K562 (cell line): ENCODE measurements around the gene SKAP1. TPM values are rescaled to one million over a fixed set of nuclear protein-coding genes. Genes with fewer than 3 reads are reported as not detected.
"Not testable (repeated sequence)": the region's sequence is repeated elsewhere in the genome, so short reads cannot be mapped to it uniquely, and the experiment has no call there.

Experiments used
- ATAC-seq: fragments of 200-7000 bp; cut with Tn5 transposase; 3 replicates; pipeline ENCODE4 v1.9.1; 2020; ENCODE audit warnings: moderate library complexity
- BruUV-seq: library from RNA; stranded (reverse); fragments of 400-500 nt; replicated peaks from 2 replicates; lab custom pipeline; 2021; lab: Mats Ljungman, UMichigan
- CTCF ChIA-PET: fragments of 300-600 bp; formaldehyde crosslinking; extraction: SDS; loops from one replicate; lab custom pipeline; 2021; ENCODE audit warnings: low intra/inter-chr PET ratio; lab: Yijun Ruan, JAX
- POLR2A ChIA-PET: fragments of 300-600, 350-650 bp; sonication (Branson Sonifier 250); formaldehyde crosslinking; extraction: SDS; loops from one replicate; lab custom pipeline; 2021; ENCODE audit warnings: antibody characterized with exemption, inconsistent platforms; lab: Yijun Ruan, JAX
- DNase-seq, 4 experiments: peaks; one replicate each; pipeline versions ENCODE4 v3.0.0 to v3.0.0-alpha.2; 2011 to 2018; ENCODE audit warnings: low spot score in 3 of 4, mixed read lengths in 3 of 4; ENCODE audit errors: extremely low read depth in 1 of 4
- FAIRE-seq: peaks from 2 replicates; lab custom pipeline; 2011; peaks lifted over from hg19 to GRCh38; lab: Jason Lieb, UNC
- H2AFZ ChIP-seq: 2 replicates; pipeline ENCODE4 v1.6.0; 2011; ENCODE audit warnings: low read depth, low read length, control low read depth, inconsistent platforms
- H3K27ac ChIP-seq: fragments of 200-600 bp; 3 replicates; pipeline ENCODE4 v1.8.0; 2011; ENCODE audit warnings: low read depth, mild to moderate bottlenecking, control low read depth, inconsistent platforms, low read length, moderate library complexity, mixed read lengths; ENCODE audit errors: extremely low read depth
- H3K27me3 ChIP-seq, 2 experiments: fragments of 300-600 bp in 1 of 2; 2 replicates in 1 of 2; 3 replicates in 1 of 2; pipeline versions ENCODE4 v1.6.0 to v1.8.0; 2011; ENCODE audit warnings: inconsistent platforms in 2 of 2, low read length in 2 of 2, mild to moderate bottlenecking in 1 of 2, mixed read lengths in 1 of 2, moderate library complexity in 1 of 2; ENCODE audit not compliant: control insufficient read depth in 2 of 2, insufficient read depth in 2 of 2
- H3K36me3 ChIP-seq: fragments of 300-600 bp; 3 replicates; pipeline ENCODE4 v1.8.0; 2011; ENCODE audit warnings: mild to moderate bottlenecking, low read length, inconsistent platforms; ENCODE audit not compliant: control insufficient read depth, insufficient read depth
- H3K4me1 ChIP-seq, 2 experiments: fragments of 200-600 bp in 1 of 2; replicated peaks in 1 of 2; 2 replicates in 1 of 2; 3 replicates in 1 of 2; pipeline versions ENCODE4 v1.5.1 to v1.8.0; 2011; ENCODE audit warnings: inconsistent platforms in 2 of 2, low read length in 2 of 2, mild to moderate bottlenecking in 1 of 2, mixed read lengths in 1 of 2, moderate library complexity in 1 of 2; ENCODE audit not compliant: control insufficient read depth in 2 of 2, insufficient read depth in 2 of 2
- H3K4me2 ChIP-seq: 2 replicates; pipeline ENCODE4 v1.6.1; 2011; ENCODE audit warnings: low read length, control low read depth, inconsistent platforms, mixed read lengths; ENCODE audit not compliant: insufficient read depth
- H3K4me3 ChIP-seq: fragments of 200-600 bp; sonication (generic), shearing (Covaris generic); 2 replicates; pipeline ENCODE4 v1.5.1; 2016; ENCODE audit warnings: control low read depth, inconsistent platforms
- H3K79me2 ChIP-seq: fragments of 200-600 bp; 3 replicates; pipeline ENCODE4 v1.8.0; 2011; ENCODE audit warnings: low read length, inconsistent platforms; ENCODE audit not compliant: control insufficient read depth, insufficient read depth
- H3K9ac ChIP-seq, 2 experiments: 2 replicates each; pipeline versions ENCODE4 v1.6.0 to v1.6.1; 2011; ENCODE audit warnings: low read depth in 2 of 2, low read length in 2 of 2, control low read depth in 1 of 2, inconsistent platforms in 1 of 2, mild to moderate bottlenecking in 1 of 2, mixed read lengths in 1 of 2; ENCODE audit not compliant: insufficient read depth in 1 of 2
- H3K9me1 ChIP-seq: one replicate; pipeline ENCODE4 v1.6.0; 2011; ENCODE audit warnings: inconsistent platforms, mild to moderate bottlenecking, low read length, moderate library complexity; ENCODE audit not compliant: control insufficient read depth, insufficient read depth
- H3K9me3 ChIP-seq: replicated peaks from 2 replicates; pipeline ENCODE4 v1.5.1; 2011; ENCODE audit warnings: low read depth, low read length, inconsistent platforms; ENCODE audit not compliant: control insufficient read depth, insufficient read depth
- H4K20me1 ChIP-seq: replicated peaks from 2 replicates; pipeline ENCODE4 v1.6.1; 2011; ENCODE audit warnings: low read length, inconsistent platforms, mixed read lengths; ENCODE audit not compliant: control insufficient read depth, insufficient read depth
- CTBP1 ChIP-seq: fragments of 450-650 bp; IDR thresholded peaks from 2 replicates; pipeline ENCODE4 v1.6.1; 2016; ENCODE audit warnings: borderline replicate concordance
- FOXM1 ChIP-seq, 2 experiments: fragments of 450-650 bp in 1 of 2; sonication (generic) in 1 of 2; formaldehyde crosslinking in 1 of 2; IDR thresholded peaks; 2 replicates each; pipeline versions ENCODE4 v1.6.1 to v1.9.0; 2017 to 2022; ENCODE audit warnings: low read depth in 2 of 2, mild to moderate bottlenecking in 2 of 2, missing genetic modification reagents in 1 of 2, moderate library complexity in 1 of 2
- NEUROD1 ChIP-seq: fragments of 150-350 bp; IDR thresholded peaks from 2 replicates; pipeline ENCODE4 v1.6.1; 2014; ENCODE audit warnings: borderline replicate concordance, low read length, low read depth; ENCODE audit not compliant: partially characterized antibody
- SMARCE1 ChIP-seq: fragments of 450-650 bp; IDR thresholded peaks from 2 replicates; pipeline ENCODE4 v1.7.1; 2016; ENCODE audit warnings: mild to moderate bottlenecking
- SOX6 ChIP-seq: fragments of 450-650 bp; IDR thresholded peaks from 2 replicates; pipeline ENCODE4 v1.6.1; 2014; ENCODE audit warnings: mild to moderate bottlenecking
- TCF3 ChIP-seq: sonication (generic); formaldehyde crosslinking; IDR thresholded peaks from 2 replicates; pipeline ENCODE4 v1.4.0; 2020; ENCODE audit warnings: mild to moderate bottlenecking, missing genetic modification reagents
- WGBS: fragments of 100-300 bp; shearing (Covaris generic); methylation state at CpG from one replicate; pipeline ENCODE4 v1.1.6; 2016; ENCODE audit warnings: low coverage, mixed read lengths; ENCODE audit not compliant: insufficient coverage; ENCODE audit errors: missing lambda C conversion rate; 5-methylcytosine and 5-hydroxymethylcytosine counted together
- in situ Hi-C: fragments of 300-500 bp; cut with MboI; formaldehyde crosslinking; loops from 4 replicates; pipeline ENCODE4 v1.15.0; 2018; ENCODE audit warnings: inconsistent platforms, mixed read lengths
- intact Hi-C: fragments of 100-400 bp; cut with micrococcal nuclease; formaldehyde crosslinking; loops from 2 replicates; pipeline ENCODE4 v1.14.2; 2022
- polyA plus RNA-seq, 8 experiments: library from polyadenylated mRNA; depleted of rRNA in 4 of 8; stranded (reverse) in 5 of 8; unstranded in 3 of 8; fragments of >200 nt; fragmentation: Nextera tagmentation in 2 of 8; fragmentation: Illumina TruSeq in 1 of 8; extraction: Ambion mirVana in 2 of 8; extraction: Trizol in 1 of 8; gene quantifications; 2 replicates each; pipeline versions ENCODE4 v1.2.1 to v1.2.3, GENCODE V29; 2011 to 2014; ENCODE audit warnings: inconsistent platforms in 1 of 8, missing spikeins in 1 of 8
- total RNA-seq, 7 experiments: library from RNA; depleted of rRNA in 6 of 7; stranded (reverse); fragments of >200 nt in 6 of 7; fragmentation: Illumina TruSeq in 2 of 7; extraction: Trizol in 2 of 7; gene quantifications; 2 replicates each; pipeline versions ENCODE4 v1.2.1 to v1.2.3, GENCODE V29; 2011 to 2021; ENCODE audit warnings: low replicate concordance in 1 of 7
- TF ChIP-seq, protein P1 (sequence below): sonication (generic); formaldehyde crosslinking; IDR thresholded peaks from 2 replicates; pipeline ENCODE4 v1.8.1; 2023; ENCODE audit warnings: mild to moderate bottlenecking, missing genetic modification reagents
- TF ChIP-seq, protein P2 (sequence below): fragments of 250-450 bp; sonication (Bioruptor Pico); IDR thresholded peaks from 2 replicates; pipeline ENCODE4 v1.4.0; 2020; ENCODE audit warnings: mild to moderate bottlenecking, moderate library complexity
- TF ChIP-seq, protein P3 (sequence below), 2 experiments: fragments of 450-650 bp; conservative IDR thresholded peaks; 2 replicates each; pipeline ENCODE4 v1.6.1; 2017; ENCODE audit warnings: mild to moderate bottlenecking in 2 of 2, moderate library complexity in 2 of 2

The SKAP1 gene
- total and polyA plus RNA-seq, 9 of the 15 experiments (the other 6 are each of a cell fraction or from before 2014, with no cell fraction given): 0.06 to 0.80 (median 0.10) TPM; not detected in 4

DNA sequence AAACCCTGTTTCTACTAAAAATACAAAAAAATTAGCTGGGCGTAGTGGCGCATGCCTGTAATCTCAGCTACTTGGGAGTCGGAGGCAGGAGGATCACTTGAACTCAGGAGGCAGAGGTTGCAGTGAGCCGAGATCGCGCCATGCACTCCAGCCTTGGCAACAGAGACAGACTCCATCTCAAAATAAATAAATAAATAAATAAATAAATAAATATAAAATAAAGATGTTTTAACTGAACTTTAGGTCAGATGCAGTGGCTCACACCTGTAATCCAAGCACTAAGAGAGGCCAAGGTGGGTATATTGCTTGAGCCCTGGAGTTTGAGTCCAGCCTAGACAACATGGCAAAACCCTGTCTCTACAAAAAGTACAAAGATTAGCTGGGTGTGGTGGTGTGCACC is 61.0 kb downstream of the SKAP1 start:
- CTCF ChIA-PET, FAIRE-seq, H3K27ac ChIP-seq, H4K20me1 ChIP-seq, in situ Hi-C loops, H3K27me3 ChIP-seq, DNase-seq, H3K9me1 ChIP-seq, BruUV-seq, H3K79me2 ChIP-seq, H3K36me3 ChIP-seq, H3K4me2 ChIP-seq, H3K9me3 ChIP-seq, H3K4me1 ChIP-seq, H3K4me3 ChIP-seq, ATAC-seq, intact Hi-C loops, H3K9ac ChIP-seq, H2AFZ ChIP-seq: not testable (repeated sequence)
- TF ChIP-seq, protein P1, sequence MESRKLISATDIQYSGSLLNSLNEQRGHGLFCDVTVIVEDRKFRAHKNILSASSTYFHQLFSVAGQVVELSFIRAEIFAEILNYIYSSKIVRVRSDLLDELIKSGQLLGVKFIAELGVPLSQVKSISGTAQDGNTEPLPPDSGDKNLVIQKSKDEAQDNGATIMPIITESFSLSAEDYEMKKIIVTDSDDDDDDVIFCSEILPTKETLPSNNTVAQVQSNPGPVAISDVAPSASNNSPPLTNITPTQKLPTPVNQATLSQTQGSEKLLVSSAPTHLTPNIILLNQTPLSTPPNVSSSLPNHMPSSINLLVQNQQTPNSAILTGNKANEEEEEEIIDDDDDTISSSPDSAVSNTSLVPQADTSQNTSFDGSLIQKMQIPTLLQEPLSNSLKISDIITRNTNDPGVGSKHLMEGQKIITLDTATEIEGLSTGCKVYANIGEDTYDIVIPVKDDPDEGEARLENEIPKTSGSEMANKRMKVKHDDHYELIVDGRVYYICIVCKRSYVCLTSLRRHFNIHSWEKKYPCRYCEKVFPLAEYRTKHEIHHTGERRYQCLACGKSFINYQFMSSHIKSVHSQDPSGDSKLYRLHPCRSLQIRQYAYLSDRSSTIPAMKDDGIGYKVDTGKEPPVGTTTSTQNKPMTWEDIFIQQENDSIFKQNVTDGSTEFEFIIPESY: peak; percentile 68; the same call in 1 of the 2 replicates
- 45% methylated on average over 6 of the region's 6 CpGs for WGBS
- POLR2A ChIA-PET: interaction anchor here (0.7 to 1.6 kb wide), 2 partner anchors 16 to 18 kb away, joined by 3 read pairs; no protein-coding TSS in a partner anchor

DNA sequence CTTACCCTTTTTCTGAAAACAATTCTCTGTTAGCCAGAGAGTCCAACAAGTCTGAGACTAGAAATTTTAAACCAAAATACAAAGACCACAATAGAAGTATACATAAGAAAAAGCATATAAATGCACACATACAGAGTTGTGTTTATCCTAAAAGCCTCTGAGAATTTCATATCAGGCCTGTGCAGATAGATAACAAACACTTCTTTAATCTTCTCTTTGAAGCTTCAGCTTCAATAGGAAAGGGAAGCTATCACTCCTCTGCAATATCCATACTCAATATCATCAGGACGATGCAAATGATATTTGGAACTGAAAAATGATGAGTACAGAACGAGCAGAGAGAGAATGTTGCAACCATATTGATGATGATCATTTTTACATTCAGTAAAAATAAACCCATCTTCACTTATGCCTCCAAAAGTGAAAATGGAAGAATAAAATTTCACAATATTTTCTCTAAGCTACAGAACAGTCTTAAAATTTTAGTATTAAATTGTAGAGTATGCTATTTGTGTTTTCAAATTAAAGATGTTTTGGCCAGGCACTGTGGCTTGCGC is 61.6 kb downstream of the SKAP1 start:
- H3K9me3 ChIP-seq: no peaks in the 10 kb centered on the region
- H3K9ac ChIP-seq: no peak overlapping the region
- ChIA-PET CTCF (interaction anchor here (0.5 kb wide), 1 partner anchor 215 kb away, joined by 3 read pairs; no protein-coding TSS in a partner anchor), POLR2A (interaction anchor here (0.7 to 1.6 kb wide), 2 partner anchors 17 to 19 kb away, joined by 3 read pairs; no protein-coding TSS in a partner anchor)
- no TSS peak for BruUV-seq
- H3K9me1 ChIP-seq: no peaks in the 10 kb centered on the region
- intact Hi-C loops: no loop called here
- WGBS: 3% methylated on average over 3 of the region's 3 CpGs
- no peak overlapping the region for H2AFZ ChIP-seq
- H3K4me2 ChIP-seq: no peak overlapping the region
- ATAC-seq: no peak
- no peak for FAIRE-seq
- DNase-seq: no peak
- H4K20me1 ChIP-seq: no peaks in the 10 kb centered on the region
- H3K36me3 ChIP-seq: no peaks in the 10 kb centered on the region
- H3K27me3 ChIP-seq: no peaks in the 10 kb centered on the region
- no peaks in the 10 kb centered on the region for H3K79me2 ChIP-seq
- H3K27ac ChIP-seq: no peak overlapping the region
- in situ Hi-C loops: no loop called here
- no peak overlapping the region for H3K4me3 ChIP-seq
- H3K4me1 ChIP-seq: peaks cover 0 to 9% of the 10 kb centered on the region in 2 experiments; a peak in 1 of 5 replicates
- TF ChIP-seq NEUROD1: no peak
- TF ChIP-seq, protein P2, sequence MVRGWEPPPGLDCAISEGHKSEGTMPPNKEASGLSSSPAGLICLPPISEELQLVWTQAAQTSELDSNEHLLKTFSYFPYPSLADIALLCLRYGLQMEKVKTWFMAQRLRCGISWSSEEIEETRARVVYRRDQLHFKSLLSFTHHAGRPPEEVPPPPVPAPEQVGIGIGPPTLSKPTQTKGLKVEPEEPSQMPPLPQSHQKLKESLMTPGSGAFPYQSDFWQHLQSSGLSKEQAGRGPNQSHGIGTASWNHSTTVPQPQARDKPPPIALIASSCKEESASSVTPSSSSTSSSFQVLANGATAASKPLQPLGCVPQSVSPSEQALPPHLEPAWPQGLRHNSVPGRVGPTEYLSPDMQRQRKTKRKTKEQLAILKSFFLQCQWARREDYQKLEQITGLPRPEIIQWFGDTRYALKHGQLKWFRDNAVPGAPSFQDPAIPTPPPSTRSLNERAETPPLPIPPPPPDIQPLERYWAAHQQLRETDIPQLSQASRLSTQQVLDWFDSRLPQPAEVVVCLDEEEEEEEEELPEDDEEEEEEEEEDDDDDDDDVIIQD (CRISPR knock-in tag): no peak
- TF ChIP-seq TCF3 (CRISPR knock-in tag): peak; percentile 72
- TF ChIP-seq, protein P3, sequence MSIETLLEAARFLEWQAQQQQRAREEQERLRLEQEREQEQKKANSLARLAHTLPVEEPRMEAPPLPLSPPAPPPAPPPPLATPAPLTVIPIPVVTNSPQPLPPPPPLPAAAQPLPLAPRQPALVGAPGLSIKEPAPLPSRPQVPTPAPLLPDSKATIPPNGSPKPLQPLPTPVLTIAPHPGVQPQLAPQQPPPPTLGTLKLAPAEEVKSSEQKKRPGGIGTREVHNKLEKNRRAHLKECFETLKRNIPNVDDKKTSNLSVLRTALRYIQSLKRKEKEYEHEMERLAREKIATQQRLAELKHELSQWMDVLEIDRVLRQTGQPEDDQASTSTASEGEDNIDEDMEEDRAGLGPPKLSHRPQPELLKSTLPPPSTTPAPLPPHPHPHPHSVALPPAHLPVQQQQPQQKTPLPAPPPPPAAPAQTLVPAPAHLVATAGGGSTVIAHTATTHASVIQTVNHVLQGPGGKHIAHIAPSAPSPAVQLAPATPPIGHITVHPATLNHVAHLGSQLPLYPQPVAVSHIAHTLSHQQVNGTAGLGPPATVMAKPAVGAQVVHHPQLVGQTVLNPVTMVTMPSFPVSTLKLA (conservative IDR thresholded peaks at IDR 0.05): no peak
- TF ChIP-seq SMARCE1: peak; percentile 46; the same call in 1 of the 2 replicates
- TF ChIP-seq CTBP1: peak; percentile 46; the same call in 1 of the 2 replicates
- TF ChIP-seq SOX6: peak; percentile 49; the same call in 1 of the 2 replicates
- TF ChIP-seq FOXM1 (IDR thresholded peaks at IDR 0.05; ENCODE audit: low read depth): peak; percentile 47; the same call in 1 of the 2 replicates
- TF ChIP-seq FOXM1 (CRISPR knock-in tag; IDR thresholded peaks at IDR 0.05; ENCODE audit: low read depth): no peak
